ENCODE measurements around the gene PLEKHA4. TPM values are rescaled to one million over a fixed set of nuclear protein-coding genes. Genes with fewer than 3 reads are reported as not detected.
A peak's percentile ranks its signal among the peaks of the same experiment; 100 is the strongest.
"Not testable (repeated sequence)": the region's sequence is repeated elsewhere in the genome, so short reads cannot be mapped to it uniquely, and the experiment has no call there.

The PLEKHA4 gene
- 1.3 TPM for total RNA-seq

- no peaks in the 10 kb centered on the region for H3K9me3 ChIP-seq (ENCODE audit: low read depth, low read length)
- H3K4me1 ChIP-seq (ENCODE audit: insufficient read depth, low read length) = peaks cover 7% of the 10 kb centered on the region
- no peaks in the 10 kb centered on the region for H3K27me3 ChIP-seq (ENCODE audit: insufficient read depth, low read length)
- H3K4me3 ChIP-seq (ENCODE audit: low read length) = no peak within 1 kb of the TSS
These were observed at the start of gene PLEKHA4 for GRCh38 chr19:48868114-48868886. Gene PLEKHA4, minus strand, starts transcription at chr19:48868617. Its CDS starts 997 bp downstream, at chr19:48867620.

GRCh38 chr19:48918071-48918470 is 49.7 kb upstream of the PLEKHA4 start:
- no peaks in the 10 kb centered on the region for H3K4me1 ChIP-seq (ENCODE audit: insufficient read depth, low read length)
- H3K9me3 ChIP-seq (ENCODE audit: low read depth, low read length) = no peaks in the 10 kb centered on the region
- no peaks in the 10 kb centered on the region for H3K27me3 ChIP-seq (ENCODE audit: insufficient read depth, low read length)
- H3K4me3 ChIP-seq (ENCODE audit: low read length) = no peak overlapping the region

GRCh38 chr19:48915757-48916156 is 47.3 kb upstream of the PLEKHA4 start:
- H3K9me3 ChIP-seq (ENCODE audit: low read depth, low read length) = no peaks in the 10 kb centered on the region
- H3K4me3 ChIP-seq (ENCODE audit: low read length) = no peak overlapping the region
- H3K27me3 ChIP-seq (ENCODE audit: insufficient read depth, low read length) = no peaks in the 10 kb centered on the region
- no peaks in the 10 kb centered on the region for H3K4me1 ChIP-seq (ENCODE audit: insufficient read depth, low read length)

- no peaks in the 10 kb centered on the region for H3K4me1 ChIP-seq (ENCODE audit: insufficient read depth, low read length)
- H3K27me3 ChIP-seq (ENCODE audit: insufficient read depth, low read length) = no peaks in the 10 kb centered on the region
- no peak overlapping the region for H3K4me3 ChIP-seq (ENCODE audit: low read length)
- no peaks in the 10 kb centered on the region for H3K9me3 ChIP-seq (ENCODE audit: low read depth, low read length)
These were observed 45.8 kb upstream of the PLEKHA4 start for GRCh38 chr19:48914181-48914580.

GRCh38 chr19:48913114-48913889 is 44.9 kb upstream of the PLEKHA4 start:
- H3K27me3 ChIP-seq (ENCODE audit: insufficient read depth, low read length) = no peaks in the 10 kb centered on the region
- no peaks in the 10 kb centered on the region for H3K4me1 ChIP-seq (ENCODE audit: insufficient read depth, low read length)
- no peak overlapping the region for H3K4me3 ChIP-seq (ENCODE audit: low read length)
- no peaks in the 10 kb centered on the region for H3K9me3 ChIP-seq (ENCODE audit: low read depth, low read length)

GRCh38 chr19:48910803-48911202 is 42.4 kb upstream of the PLEKHA4 start:
- H3K27me3 ChIP-seq (ENCODE audit: insufficient read depth, low read length) = no peaks in the 10 kb centered on the region
- H3K4me1 ChIP-seq (ENCODE audit: insufficient read depth, low read length) = peaks cover 4% of the 10 kb centered on the region
- no peak overlapping the region for H3K4me3 ChIP-seq (ENCODE audit: low read length)
- no peaks in the 10 kb centered on the region for H3K9me3 ChIP-seq (ENCODE audit: low read depth, low read length)

GRCh38 chr19:48909424-48910077 is 41.1 kb upstream of the PLEKHA4 start:
- H3K4me3 ChIP-seq (ENCODE audit: low read length); H3K9me3 ChIP-seq (ENCODE audit: low read depth, low read length); H3K27me3 ChIP-seq (ENCODE audit: insufficient read depth, low read length); H3K4me1 ChIP-seq (ENCODE audit: insufficient read depth, low read length): not testable (repeated sequence)

GRCh38 chr19:48907671-48908070 is 39.3 kb upstream of the PLEKHA4 start:
- Histone ChIP-seq H3K4me1 (ENCODE audit: insufficient read depth, low read length) (peaks cover 7% of the 10 kb centered on the region), H3K4me3 (ENCODE audit: low read length) (no peak overlapping the region), H3K27me3 (ENCODE audit: insufficient read depth, low read length) (no peaks in the 10 kb centered on the region), H3K9me3 (ENCODE audit: low read depth, low read length) (no peaks in the 10 kb centered on the region)

- Histone ChIP-seq H3K27me3 (ENCODE audit: insufficient read depth, low read length) (no peaks in the 10 kb centered on the region), H3K9me3 (ENCODE audit: low read depth, low read length) (no peaks in the 10 kb centered on the region), H3K4me3 (ENCODE audit: low read length) (no peak overlapping the region), H3K4me1 (ENCODE audit: insufficient read depth, low read length) (peaks cover 20% of the 10 kb centered on the region)
These were observed 37.9 kb upstream of the PLEKHA4 start for GRCh38 chr19:48906324-48906723.

- H3K4me3 ChIP-seq (ENCODE audit: low read length) = no peak overlapping the region
- H3K9me3 ChIP-seq (ENCODE audit: low read depth, low read length) = no peaks in the 10 kb centered on the region
- H3K4me1 ChIP-seq (ENCODE audit: insufficient read depth, low read length) = peaks cover 27% of the 10 kb centered on the region
- H3K27me3 ChIP-seq (ENCODE audit: insufficient read depth, low read length) = no peaks in the 10 kb centered on the region
These were observed 37.2 kb upstream of the PLEKHA4 start for GRCh38 chr19:48905664-48906063.

- not testable (repeated sequence) for H3K9me3 ChIP-seq (ENCODE audit: low read depth, low read length); H3K27me3 ChIP-seq (ENCODE audit: insufficient read depth, low read length); H3K4me3 ChIP-seq (ENCODE audit: low read length)
- peaks cover 37% of the 10 kb centered on the region for H3K4me1 ChIP-seq (ENCODE audit: insufficient read depth, low read length)
These were observed 35.4 kb upstream of the PLEKHA4 start for GRCh38 chr19:48903788-48904187.

GRCh38 chr19:48902291-48902690 is 33.9 kb upstream of the PLEKHA4 start:
- not testable (repeated sequence) for H3K27me3 ChIP-seq (ENCODE audit: insufficient read depth, low read length); H3K9me3 ChIP-seq (ENCODE audit: low read depth, low read length)
- H3K4me1 ChIP-seq (ENCODE audit: insufficient read depth, low read length) = peaks cover 34% of the 10 kb centered on the region

GRCh38 chr19:48900477-48901406 is 32.3 kb upstream of the PLEKHA4 start:
- peak overlapping the region; percentile 97 for H3K4me3 ChIP-seq (ENCODE audit: low read length)
- H3K27me3 ChIP-seq (ENCODE audit: insufficient read depth, low read length) = no peaks in the 10 kb centered on the region
- peaks cover 38% of the 10 kb centered on the region for H3K4me1 ChIP-seq (ENCODE audit: insufficient read depth, low read length)
- no peaks in the 10 kb centered on the region for H3K9me3 ChIP-seq (ENCODE audit: low read depth, low read length)

More at GRCh38 chr19:48902291-48902690, 33.9 kb upstream of the PLEKHA4 start:
- H3K4me3 ChIP-seq (ENCODE audit: low read length) = not testable (repeated sequence)

- Histone ChIP-seq H3K4me1 (ENCODE audit: insufficient read depth, low read length) (peaks cover 38% of the 10 kb centered on the region), H3K9me3 (ENCODE audit: low read depth, low read length) (no peaks in the 10 kb centered on the region), H3K4me3 (ENCODE audit: low read length) (peak within 1 kb of the TSS; percentile 97), H3K27me3 (ENCODE audit: insufficient read depth, low read length) (peaks cover 6% of the 10 kb centered on the region)
These were observed 31.5 kb upstream of the PLEKHA4 start, which contains the start of gene NUCB1 for GRCh38 chr19:48899781-48900476. Gene NUCB1, plus strand, starts transcription at chr19:48900312. Its CDS starts 485 bp downstream, at chr19:48900797.
